Psoas muscle (tissue), 8 donors: ENCODE measurements around the gene ADGRD2. TPM values are rescaled to one million over a fixed set of nuclear protein-coding genes. Genes with fewer than 3 reads are reported as not detected.

Source experiments
- ATAC-seq, 4 donors: fragments of 200-7000 bp; cut with Tn5 transposase; one replicate each; pipeline ENCODE4 v1.9.1; 2020; ENCODE audit warnings: moderate library complexity in 3 of 4, mild to moderate bottlenecking in 2 of 4
- DNase-seq, 2 donors: peaks; one replicate each; pipeline ENCODE4 v3.0.0-alpha.2; 2020
- H3K27ac ChIP-seq: fragments of 200-600 bp; one replicate; pipeline ENCODE4 v1.8.0; 2022
- H3K27me3 ChIP-seq, 3 donors: fragments of 200-600 bp in 1 of 3; one replicate each; pipeline versions ENCODE4 v1.6.1 to v1.8.0; 2013 to 2022; ENCODE audit warnings: low read length in 2 of 3, mild to moderate bottlenecking in 2 of 3, moderate library complexity in 1 of 3; ENCODE audit not compliant: insufficient read depth in 3 of 3
- H3K36me3 ChIP-seq, 2 donors: fragments of 200-600 bp in 1 of 2; one replicate each; pipeline versions ENCODE4 v1.6.1 to v1.8.0; 2013 to 2022; ENCODE audit warnings: low read depth in 1 of 2, mild to moderate bottlenecking in 1 of 2, moderate library complexity in 1 of 2; ENCODE audit not compliant: insufficient read depth in 1 of 2
- H3K4me1 ChIP-seq: fragments of 200-600 bp; one replicate; pipeline ENCODE4 v1.8.0; 2022
- H3K4me3 ChIP-seq: fragments of 200-600 bp; one replicate; pipeline ENCODE4 v1.8.0; 2022; ENCODE audit warnings: mild to moderate bottlenecking
- H3K9me3 ChIP-seq: fragments of 200-600 bp; one replicate; pipeline ENCODE4 v1.8.0; 2022
- CTCF ChIP-seq: fragments of 200-600 bp; IDR thresholded peaks from one replicate; pipeline ENCODE4 v1.8.0; 2022; ENCODE audit warnings: antibody characterized with exemption
- WGBS, 3 donors: extraction: QIAGEN DNeasy Blood & Tissue Kit; methylation state at CpG; one replicate each; pipeline versions ENCODE4 v1.1.6 to v1.1.7; 2013; 5-methylcytosine and 5-hydroxymethylcytosine counted together
- intact Hi-C, 2 donors: fragments of 100-400 bp; cut with DNase I; formaldehyde crosslinking; loops; one replicate each; pipeline versions ENCODE4 v1.11.0 to v1.14.2; 2022
- polyA plus RNA-seq, 3 donors: library from polyadenylated mRNA; stranded (reverse); fragments of 200-250 nt; gene quantifications; one replicate each; pipeline ENCODE4 v1.2.3, GENCODE V29; 2013
- total RNA-seq, 4 donors: library from RNA; stranded (reverse); fragmentation: NEBNext Ultra II Directional in 2 of 4; extraction: Animal tissue kit (Norgen Biotek cat#: 25700) in 2 of 4; gene quantifications; one replicate each; pipeline versions ENCODE4 v1.2.1 to v1.2.4, GENCODE V29; 2021 to 2023
- donor health status: healthy with polysubstance abuse.
- donor health status: DM: no; HTN: no; CAD: no; lungs with moderate emphysema.
- donor health status: Bipolar disorder and iron deficiency.
- donor health status: healthy.
- donor health status: DM: yes; HTN: yes; CAD: no.
- donor health status: DM: no; HTN: no; CAD: no.
- donor health status: DM: no; HTN: no; CAD: no.
- donor health status: DM: yes; HTN: yes; CAD: no.

The ADGRD2 gene
- total and polyA plus RNA-seq, 7 donors = not detected

DNA sequence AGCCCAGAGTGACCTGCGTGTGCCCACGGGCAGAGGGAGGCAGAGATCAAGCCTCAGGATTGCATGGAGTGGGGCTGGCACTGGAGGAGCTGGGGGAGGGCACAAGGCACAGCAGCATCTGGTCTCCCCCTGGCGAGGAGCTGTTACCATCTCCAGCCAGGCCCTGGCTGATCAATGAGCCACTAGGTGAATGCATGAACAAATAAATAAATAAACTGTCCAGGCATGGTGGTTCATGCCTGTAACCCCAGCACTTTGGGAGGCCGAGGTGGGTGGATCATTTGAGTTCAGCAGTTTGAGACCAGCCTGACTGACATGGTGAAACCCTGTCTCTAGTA is 20.8 kb upstream of the ADGRD2 start:
- Histone ChIP-seq H3K9me3 (no peaks in the 10 kb centered on the region), H3K36me3 (no peaks in the 10 kb centered on the region), H3K27me3 (no peaks in the 10 kb centered on the region), H3K4me1 (no peaks in the 10 kb centered on the region), H3K4me3 (no peak overlapping the region), H3K27ac (no peak overlapping the region)
- DNase-seq = no peak
- WGBS, 3 donors = 56 to 81% (median 56%) methylated on average over 4 of the region's 4 CpGs
- intact Hi-C loops = no loop called here
- peak in 2 of 4 donors; percentile 19 to 35 for ATAC-seq
- no peak for TF ChIP-seq CTCF

GRCh38 chr9:124436320-124436719 is 13.9 kb upstream of the ADGRD2 start:
- Histone ChIP-seq H3K4me3 (no peak overlapping the region), H3K36me3 (no peaks in the 10 kb centered on the region), H3K27me3 (peaks cover 0 to 9% (median 4%) of the 10 kb centered on the region in 3 donors), H3K27ac (no peak overlapping the region), H3K9me3 (no peaks in the 10 kb centered on the region), H3K4me1 (no peaks in the 10 kb centered on the region)
- intact Hi-C loops = no loop called here
- DNase-seq (no peak), ATAC-seq (no peak)
- no peak for TF ChIP-seq CTCF

DNA sequence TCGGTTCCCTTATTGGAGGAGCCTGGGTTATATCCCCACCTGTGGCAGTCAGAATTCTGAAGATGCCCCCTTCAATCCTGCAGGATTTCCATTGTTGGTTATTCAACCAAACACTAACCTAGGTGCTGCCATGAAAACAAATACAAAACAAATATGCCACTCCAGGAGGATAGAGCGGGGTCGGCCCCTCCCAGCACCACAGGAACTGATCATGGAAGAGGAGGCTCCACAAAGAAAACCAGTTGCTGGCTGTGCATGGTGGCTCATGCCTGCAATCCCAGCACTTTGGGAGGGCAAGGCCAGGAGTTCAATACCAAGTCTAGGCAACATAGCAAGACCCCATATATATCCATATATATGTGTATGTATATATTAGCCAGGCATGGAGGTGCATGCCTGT is 13.2 kb upstream of the ADGRD2 start:
- ATAC-seq = no peak
- H3K27me3 ChIP-seq = peaks cover 0 to 17% (median 6%) of the 10 kb centered on the region in 3 donors
- no peak overlapping the region for H3K4me3 ChIP-seq
- no peak overlapping the region for H3K27ac ChIP-seq
- intact Hi-C loops = no loop called here
- H3K9me3 ChIP-seq = no peaks in the 10 kb centered on the region
- DNase-seq = no peak
- H3K4me1 ChIP-seq = no peaks in the 10 kb centered on the region
- H3K36me3 ChIP-seq = no peaks in the 10 kb centered on the region
- no peak for TF ChIP-seq CTCF
- WGBS, 3 donors = 94 to 97% (median 96%) methylated on average over 3 of the region's 3 CpGs

GRCh38 chr9:124438091-124438490 is 12.2 kb upstream of the ADGRD2 start:
- no peaks in the 10 kb centered on the region for H3K9me3 ChIP-seq
- DNase-seq = no peak
- TF ChIP-seq CTCF = no peak
- H3K36me3 ChIP-seq = no peaks in the 10 kb centered on the region
- H3K27ac ChIP-seq = no peak overlapping the region
- no peak for ATAC-seq
- no peaks in the 10 kb centered on the region for H3K4me1 ChIP-seq
- WGBS, 3 donors = 82 to 84% (median 82%) methylated on average over 9 of the region's 9 CpGs
- H3K4me3 ChIP-seq = no peak overlapping the region
- peaks cover 0 to 21% (median 6%) of the 10 kb centered on the region in 3 donors for H3K27me3 ChIP-seq
- intact Hi-C loops = no loop called here

- H3K36me3 ChIP-seq = no peaks in the 10 kb centered on the region
- no peak for TF ChIP-seq CTCF
- DNase-seq (no peak), ATAC-seq (no peak)
- no peak overlapping the region for H3K27ac ChIP-seq
- intact Hi-C loops = no loop called here
- H3K4me3 ChIP-seq = no peak overlapping the region
- peaks cover 0 to 21% (median 6%) of the 10 kb centered on the region in 3 donors for H3K27me3 ChIP-seq
- no peaks in the 10 kb centered on the region for H3K4me1 ChIP-seq
- WGBS, 3 donors = 88 to 96% (median 92%) methylated on average over 1 of the region's 1 CpG
- no peaks in the 10 kb centered on the region for H3K9me3 ChIP-seq
Observed at GRCh38 chr9:124439086-124439485, 11.2 kb upstream of the ADGRD2 start.
